ENCODE results near the gene ERMN.

DNA sequence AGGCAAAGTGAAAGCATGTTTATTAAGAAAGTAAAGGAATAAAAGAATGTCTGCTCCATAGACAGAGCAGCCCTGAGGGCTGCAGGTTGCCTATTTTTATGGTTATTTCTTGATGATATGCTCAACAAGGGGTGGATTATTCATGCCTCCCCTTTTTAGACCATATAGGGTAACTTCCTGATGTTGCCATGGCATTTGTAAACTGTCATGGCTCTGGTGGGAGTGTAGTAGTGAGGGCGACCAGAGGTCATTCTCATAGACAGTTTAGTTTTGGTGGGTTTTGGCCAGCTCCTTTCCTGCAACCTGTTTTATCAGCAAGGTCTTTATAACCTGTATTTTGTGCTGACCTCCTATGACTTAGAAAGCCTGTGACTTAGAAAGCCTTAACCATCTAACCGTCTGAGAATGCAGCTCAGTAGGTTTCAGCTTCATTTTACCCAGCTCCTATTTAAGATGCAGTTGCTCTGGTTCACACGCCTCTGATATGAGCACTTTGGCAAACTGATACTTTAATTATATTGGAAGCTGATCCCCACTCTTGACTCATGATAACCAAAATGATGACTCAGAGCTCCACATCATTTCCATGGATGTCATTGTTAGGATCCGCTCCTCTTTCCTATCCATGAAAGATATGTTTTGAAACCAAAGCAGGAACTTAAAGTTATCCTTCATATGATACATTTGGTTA is 14.5 kb upstream of the ERMN start:
- no peak for TF ChIP-seq CTCF (IDR thresholded peaks at IDR 0.05 in 4 of 5, conservative IDR thresholded peaks at IDR 0.05 in 1 of 5)
- TF ChIP-seq POLR2A (IDR thresholded peaks at IDR 0.05): no peak

Data from gastrocnemius medialis (tissue), 4 donors.